Measurements from ENCODE around the gene TRABD2B.

DNA sequence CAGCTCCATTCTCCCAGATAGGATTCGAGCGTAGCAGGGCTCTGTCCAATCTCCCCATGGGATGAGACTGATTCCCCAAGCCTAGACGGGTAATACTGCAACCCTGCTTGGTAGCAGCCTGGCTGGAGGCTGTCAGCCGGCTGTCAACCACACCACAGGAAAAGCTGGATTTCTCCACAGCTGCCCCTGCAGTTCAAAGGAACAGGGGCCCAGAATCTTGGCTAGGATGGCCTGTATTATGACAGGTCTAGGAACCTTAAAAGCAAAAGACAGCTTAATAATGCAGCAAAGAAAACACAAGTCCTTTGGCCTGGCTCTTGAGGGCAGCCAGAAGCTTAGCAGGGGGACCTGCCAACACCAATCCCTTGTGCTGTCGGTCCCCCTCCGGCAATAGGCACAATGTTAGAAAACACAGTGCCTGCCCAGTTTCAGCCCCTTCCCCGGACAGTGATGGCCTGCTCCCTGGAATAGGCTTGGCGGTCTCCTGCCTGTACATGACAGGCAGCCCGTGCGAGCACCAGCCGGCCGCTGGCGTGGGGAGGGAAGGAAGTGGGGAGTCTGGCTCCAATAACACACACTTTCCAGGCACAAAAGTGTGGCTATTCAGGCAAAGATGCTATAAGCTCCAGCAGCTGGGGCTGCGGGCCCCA lies 90.5 kb downstream of the TRABD2B start:
- TF ChIP-seq, protein P1, sequence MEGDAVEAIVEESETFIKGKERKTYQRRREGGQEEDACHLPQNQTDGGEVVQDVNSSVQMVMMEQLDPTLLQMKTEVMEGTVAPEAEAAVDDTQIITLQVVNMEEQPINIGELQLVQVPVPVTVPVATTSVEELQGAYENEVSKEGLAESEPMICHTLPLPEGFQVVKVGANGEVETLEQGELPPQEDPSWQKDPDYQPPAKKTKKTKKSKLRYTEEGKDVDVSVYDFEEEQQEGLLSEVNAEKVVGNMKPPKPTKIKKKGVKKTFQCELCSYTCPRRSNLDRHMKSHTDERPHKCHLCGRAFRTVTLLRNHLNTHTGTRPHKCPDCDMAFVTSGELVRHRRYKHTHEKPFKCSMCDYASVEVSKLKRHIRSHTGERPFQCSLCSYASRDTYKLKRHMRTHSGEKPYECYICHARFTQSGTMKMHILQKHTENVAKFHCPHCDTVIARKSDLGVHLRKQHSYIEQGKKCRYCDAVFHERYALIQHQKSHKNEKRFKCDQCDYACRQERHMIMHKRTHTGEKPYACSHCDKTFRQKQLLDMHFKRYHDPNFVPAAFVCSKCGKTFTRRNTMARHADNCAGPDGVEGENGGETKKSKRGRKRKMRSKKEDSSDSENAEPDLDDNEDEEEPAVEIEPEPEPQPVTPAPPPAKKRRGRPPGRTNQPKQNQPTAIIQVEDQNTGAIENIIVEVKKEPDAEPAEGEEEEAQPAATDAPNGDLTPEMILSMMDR (IDR thresholded peaks at IDR 0.05) = no peak
- TF ChIP-seq ZFX (IDR thresholded peaks at IDR 0.05; ENCODE audit: borderline replicate concordance) = no peak
